GM19025 (cell line): ENCODE data around the gene OR2W1.

Experiments
- ATAC-seq: cut with Tn5 transposase; IDR thresholded peaks from one replicate; pipeline ENCODE4 v1.9.1; 2021; ENCODE audit warnings: mild to moderate bottlenecking, low read depth, moderate library complexity; ENCODE audit not compliant: unreplicated experiment

OR2W1 gene

DNA sequence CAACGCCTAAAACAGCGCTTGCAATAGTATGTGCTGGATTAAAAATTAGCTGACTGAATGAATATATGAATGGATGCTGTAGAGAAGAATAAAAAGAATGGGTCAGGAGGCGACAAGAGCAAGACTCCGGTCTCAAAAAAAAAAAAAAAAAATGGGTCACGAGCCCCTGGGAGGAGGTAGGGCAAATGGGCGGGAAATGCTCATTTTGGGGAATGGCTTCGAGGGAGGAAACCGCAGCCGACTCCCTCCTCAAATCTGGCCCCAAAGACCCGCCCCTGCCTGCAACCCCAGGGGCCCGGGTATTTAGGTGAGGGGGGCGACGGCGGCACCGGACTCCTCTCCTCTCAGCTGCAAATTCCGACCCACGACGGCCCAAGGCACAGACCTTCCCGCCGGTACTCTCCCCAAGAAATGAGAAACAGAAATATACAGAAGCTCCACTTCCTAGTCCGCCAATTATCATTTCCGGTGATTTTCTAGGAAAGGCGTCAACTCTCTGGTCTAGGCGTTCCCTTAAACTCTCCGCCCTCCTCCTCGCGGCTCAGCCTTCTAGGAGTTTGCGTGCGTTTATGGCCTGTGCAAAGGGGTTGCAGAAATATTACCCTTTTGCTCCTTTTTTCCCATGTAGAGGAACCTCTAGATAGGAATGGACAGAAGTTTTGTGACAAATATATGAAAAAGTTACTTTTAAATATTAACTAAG lies 39.6 kb downstream of the OR2W1 start, which contains the start of gene ZNF311:
TSS of gene ZNF311 (minus strand) at position 133 of the 703 bp plus-strand sequence. CDS start 1,361 bp downstream, outside the sequence.
- no peak for ATAC-seq

DNA sequence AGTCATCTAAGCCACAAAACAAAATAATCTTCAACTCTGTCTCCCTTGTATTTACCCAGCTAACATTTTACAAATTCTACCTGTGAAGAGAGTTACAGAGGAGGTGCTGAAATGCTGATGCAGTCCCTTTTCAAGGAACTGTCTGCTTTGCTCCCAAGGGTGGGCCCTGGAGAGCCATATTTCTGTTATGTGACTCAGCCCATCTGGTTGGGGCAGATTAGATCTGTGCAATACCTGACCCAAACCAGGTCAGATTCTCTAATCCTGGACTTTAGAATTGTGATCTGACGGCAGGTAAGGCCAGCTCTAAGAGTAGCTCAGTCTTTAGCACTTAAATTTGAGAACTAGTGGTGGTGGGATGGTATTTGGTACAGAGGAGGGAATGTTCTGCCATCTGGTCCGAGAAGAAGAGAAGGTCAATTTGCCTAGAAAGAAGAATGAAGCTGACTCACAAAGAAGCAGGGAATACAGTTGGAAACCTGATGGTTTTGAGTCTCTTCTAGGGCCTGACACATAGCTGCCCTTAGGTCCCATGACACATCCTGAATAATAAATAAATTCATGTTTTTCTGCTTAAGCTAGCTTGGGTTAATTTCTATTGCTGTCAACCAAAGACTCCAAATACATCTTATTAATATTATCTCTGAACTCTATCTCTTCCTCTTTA lies 48.0 kb downstream of the OR2W1 start:
- no peak for ATAC-seq

DNA sequence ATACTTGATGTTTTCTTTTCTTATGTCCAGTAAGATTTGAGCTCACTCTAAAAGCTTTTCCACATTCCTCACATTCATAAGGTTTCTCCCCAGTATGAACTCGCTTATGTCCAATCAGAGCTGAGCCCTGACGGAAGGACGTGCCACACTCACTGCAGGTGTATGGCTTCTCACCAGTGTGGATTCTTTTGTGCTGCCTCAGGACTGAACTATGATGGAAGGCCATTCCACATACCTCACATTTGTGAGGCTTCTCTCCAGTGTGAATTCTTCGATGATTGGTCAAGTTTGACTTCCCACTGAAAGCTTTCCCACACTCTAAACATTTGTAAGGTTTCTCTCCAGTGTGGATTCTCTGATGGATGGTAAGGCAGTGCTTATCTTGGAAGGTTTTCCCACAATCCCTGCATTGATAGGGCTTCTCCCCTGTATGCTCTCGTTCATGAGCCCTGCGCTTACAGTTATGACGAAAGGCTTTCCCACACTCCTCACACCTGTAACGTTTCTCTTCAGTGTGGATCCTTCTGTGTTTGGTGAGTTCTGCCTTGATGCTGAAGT lies 49.8 kb downstream of the OR2W1 start:
- no peak for ATAC-seq
